Mesothelial cell of epicardium (in vitro differentiated cells): ENCODE results near the gene IL13. TPM values are rescaled to one million over a fixed set of nuclear protein-coding genes. Genes with fewer than 3 reads are reported as not detected.
A peak's percentile ranks its signal among the peaks of the same experiment; 100 is the strongest.

Experiments
- DNase-seq, 2 experiments: peaks; one replicate each; pipeline ENCODE4 v3.0.0; 2021; ENCODE audit warnings: low spot score in 2 of 2; ENCODE audit not compliant: unreplicated experiment in 2 of 2
- H3K27ac Mint-ChIP-seq: 2 replicates; pipeline ENCODE4 v1.8.0; 2021; ENCODE audit warnings: mixed read lengths
- H3K27me3 Mint-ChIP-seq: 2 replicates; pipeline ENCODE4 v1.8.0; 2021; ENCODE audit warnings: low read depth, mixed read lengths
- H3K36me3 Mint-ChIP-seq: 2 replicates; pipeline ENCODE4 v1.8.0; 2021; ENCODE audit warnings: mixed read lengths
- H3K4me1 Mint-ChIP-seq: 2 replicates; pipeline ENCODE4 v1.8.0; 2021; ENCODE audit warnings: mixed read lengths
- H3K4me3 Mint-ChIP-seq: 2 replicates; pipeline ENCODE4 v1.8.0; 2021; ENCODE audit warnings: mild to moderate bottlenecking, moderate library complexity, mixed read lengths
- H3K9me3 Mint-ChIP-seq: 2 replicates; pipeline ENCODE4 v1.8.0; 2021; ENCODE audit warnings: mixed read lengths
- total RNA-seq: library from RNA; stranded (reverse); gene quantifications from 3 replicates; pipeline ENCODE4 v1.2.1, GENCODE V29; 2021
- TF ChIP-seq, protein P1 (sequence below): fragments of 200-600 bp; sonication (generic); IDR thresholded peaks from one replicate; pipeline ENCODE4 v1.5.0; 2021; ENCODE audit warnings: antibody characterized with exemption; ENCODE audit not compliant: unreplicated experiment

IL13 gene
- total RNA-seq, 1 donor from 2014 or later: 0.78 TPM

DNA sequence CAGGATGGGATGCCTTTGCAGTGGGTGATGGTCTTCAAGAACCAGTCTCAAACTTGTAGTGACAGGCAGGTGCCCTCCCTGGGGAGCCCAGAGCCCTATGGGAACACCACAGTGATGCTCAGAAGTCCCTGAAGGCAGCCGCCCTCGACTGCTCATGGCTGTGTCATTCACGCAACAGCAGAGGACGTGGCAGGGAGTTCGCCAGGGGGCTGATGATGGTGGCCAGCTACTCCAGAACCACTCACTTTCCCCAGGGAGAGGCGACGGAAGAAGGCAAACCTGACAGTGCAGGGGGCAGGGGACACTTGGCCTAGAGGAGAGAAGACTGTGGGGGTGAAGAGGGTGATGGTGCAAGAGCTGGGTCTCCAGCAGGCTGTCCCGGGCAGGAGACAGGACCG, 4.0 kb downstream of the IL13 start:
- Mint-ChIP-seq H3K9me3 (no peaks in the 10 kb centered on the region), H3K4me3 (no peak overlapping the region), H3K27ac (no peak overlapping the region)

DNA sequence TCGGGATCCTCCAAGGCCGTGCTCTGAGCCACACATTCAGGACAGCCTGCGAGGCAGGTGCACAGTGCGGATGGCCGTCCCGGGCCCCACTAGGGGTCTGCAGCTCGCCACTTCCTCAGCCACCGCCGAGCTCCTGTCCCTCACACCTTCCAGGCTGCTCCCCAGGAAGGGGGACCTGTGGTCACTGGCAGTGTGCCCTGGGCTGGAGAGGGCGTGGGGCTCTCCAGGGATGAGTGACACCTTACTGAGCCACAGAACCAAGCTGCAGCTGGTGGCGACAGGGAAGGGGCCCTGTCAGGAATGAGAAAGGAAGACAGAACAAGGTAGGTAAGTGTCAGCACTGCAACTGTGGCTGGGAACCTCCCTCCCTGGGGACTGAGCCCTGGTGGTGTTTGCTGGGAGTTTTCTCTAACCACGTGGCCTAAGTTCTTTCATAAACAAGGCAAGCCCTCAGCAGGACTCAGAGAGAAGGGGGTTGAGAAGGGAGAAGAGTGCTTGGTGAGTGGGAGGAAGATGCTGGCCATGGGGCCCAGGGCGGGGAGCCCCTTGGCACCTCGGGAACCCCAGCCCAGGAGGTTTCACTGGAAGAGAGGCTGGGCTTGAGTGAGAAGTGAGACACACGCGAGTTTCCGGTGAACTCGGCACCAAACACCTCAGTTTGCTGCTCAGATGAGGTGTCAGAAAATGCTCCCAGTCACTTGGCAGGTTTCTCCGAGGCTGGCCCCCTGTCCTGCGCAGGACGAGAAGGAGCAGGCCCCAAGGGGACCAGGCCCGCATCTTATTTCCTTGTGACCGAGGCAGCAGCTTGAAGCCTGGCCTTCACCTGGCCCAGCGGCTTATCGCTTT, 5.2 kb downstream of the IL13 start:
- no peak overlapping the region for H3K4me3 Mint-ChIP-seq
- H3K27me3 Mint-ChIP-seq: peaks cover 5% of the 10 kb centered on the region
- no peaks in the 10 kb centered on the region for H3K36me3 Mint-ChIP-seq
- H3K27ac Mint-ChIP-seq: no peak overlapping the region
- DNase-seq: no peak
- no peaks in the 10 kb centered on the region for H3K9me3 Mint-ChIP-seq
- TF ChIP-seq, protein P1, sequence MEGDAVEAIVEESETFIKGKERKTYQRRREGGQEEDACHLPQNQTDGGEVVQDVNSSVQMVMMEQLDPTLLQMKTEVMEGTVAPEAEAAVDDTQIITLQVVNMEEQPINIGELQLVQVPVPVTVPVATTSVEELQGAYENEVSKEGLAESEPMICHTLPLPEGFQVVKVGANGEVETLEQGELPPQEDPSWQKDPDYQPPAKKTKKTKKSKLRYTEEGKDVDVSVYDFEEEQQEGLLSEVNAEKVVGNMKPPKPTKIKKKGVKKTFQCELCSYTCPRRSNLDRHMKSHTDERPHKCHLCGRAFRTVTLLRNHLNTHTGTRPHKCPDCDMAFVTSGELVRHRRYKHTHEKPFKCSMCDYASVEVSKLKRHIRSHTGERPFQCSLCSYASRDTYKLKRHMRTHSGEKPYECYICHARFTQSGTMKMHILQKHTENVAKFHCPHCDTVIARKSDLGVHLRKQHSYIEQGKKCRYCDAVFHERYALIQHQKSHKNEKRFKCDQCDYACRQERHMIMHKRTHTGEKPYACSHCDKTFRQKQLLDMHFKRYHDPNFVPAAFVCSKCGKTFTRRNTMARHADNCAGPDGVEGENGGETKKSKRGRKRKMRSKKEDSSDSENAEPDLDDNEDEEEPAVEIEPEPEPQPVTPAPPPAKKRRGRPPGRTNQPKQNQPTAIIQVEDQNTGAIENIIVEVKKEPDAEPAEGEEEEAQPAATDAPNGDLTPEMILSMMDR: no peak
- peaks cover 30% of the 10 kb centered on the region for H3K4me1 Mint-ChIP-seq

More for the DNA sequence above, 4.0 kb downstream of the IL13 start:
- DNase-seq: no peak
- Mint-ChIP-seq H3K4me1 (peaks cover 30% of the 10 kb centered on the region), H3K36me3 (no peaks in the 10 kb centered on the region), H3K27me3 (peaks cover 16% of the 10 kb centered on the region)
- TF ChIP-seq, protein P1: no peak

DNA sequence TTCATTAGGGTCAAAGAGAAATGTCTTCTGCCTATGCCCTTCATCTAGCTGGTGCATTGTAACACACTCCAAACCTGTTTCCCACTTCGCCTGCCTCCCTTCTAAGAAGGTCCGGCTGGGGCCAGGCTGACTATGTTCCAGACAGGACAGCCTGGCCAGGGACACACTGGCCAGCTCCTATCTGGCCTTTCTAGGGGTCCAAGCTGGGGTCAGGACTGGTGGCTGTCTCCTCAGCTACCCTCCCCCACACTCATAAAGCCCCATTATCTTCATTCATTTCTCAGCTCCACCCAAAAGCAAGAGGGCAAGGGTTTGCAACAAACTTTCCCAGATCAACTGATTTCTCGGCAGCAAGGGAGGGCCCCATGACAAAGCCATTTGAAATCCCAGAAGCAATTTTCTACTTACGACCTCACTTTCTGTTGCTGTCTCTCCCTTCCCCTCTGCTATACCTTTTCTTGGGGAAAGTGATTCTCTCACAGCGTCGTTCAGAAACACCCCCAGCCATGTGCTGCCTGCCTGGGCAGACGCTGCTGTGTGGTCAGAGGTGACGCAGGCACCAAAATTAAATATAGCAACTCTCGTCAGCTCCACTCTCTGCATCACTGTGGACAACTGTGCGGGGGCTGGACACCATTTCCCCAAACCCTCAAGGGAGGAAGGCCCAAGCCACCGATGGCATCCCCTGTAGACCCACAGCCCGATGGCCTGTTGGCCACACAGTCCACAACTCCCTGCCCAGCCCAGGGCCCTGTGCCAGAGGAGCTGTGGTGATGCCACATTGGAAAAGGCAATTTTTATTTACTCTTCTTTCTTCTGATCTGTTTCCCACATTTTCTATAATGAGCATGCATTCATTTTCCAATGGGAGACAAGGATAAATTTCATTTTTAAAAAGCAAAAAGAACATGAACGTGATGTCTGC, 6.1 kb downstream of the IL13 start:
- Mint-ChIP-seq H3K4me1 (peaks cover 30% of the 10 kb centered on the region), H3K36me3 (no peaks in the 10 kb centered on the region), H3K4me3 (no peak overlapping the region), H3K27me3 (peaks cover 2% of the 10 kb centered on the region), H3K27ac (peak overlapping the region; percentile 13), H3K9me3 (no peaks in the 10 kb centered on the region)
- no peak for DNase-seq
- TF ChIP-seq, protein P1: no peak

DNA sequence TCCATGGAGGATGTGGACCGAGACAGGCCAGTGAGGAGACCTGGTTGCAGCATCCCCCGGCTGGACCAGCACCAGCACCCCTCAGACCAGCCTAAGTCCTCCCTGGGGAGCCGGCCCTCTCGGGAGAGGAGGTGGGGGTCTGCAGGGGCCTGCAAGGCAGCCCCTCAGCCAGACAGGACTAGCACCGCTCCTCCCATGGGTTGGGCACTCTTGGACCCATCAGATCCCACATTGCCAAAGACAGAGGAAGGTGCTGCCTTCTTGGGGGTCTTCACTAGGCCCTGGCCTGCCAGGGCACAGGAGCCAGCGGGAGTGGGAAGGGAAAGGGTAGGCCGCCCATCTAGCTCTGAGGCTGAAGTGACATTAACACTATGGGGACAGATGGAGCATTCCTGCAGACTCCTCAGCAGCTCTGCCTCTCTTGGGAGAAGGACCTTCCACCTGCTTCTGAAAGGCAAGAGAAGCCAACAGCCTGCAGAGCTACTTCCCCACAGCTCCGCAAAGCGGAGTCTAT, 6.8 kb downstream of the IL13 start:
- Mint-ChIP-seq H3K27ac (no peak overlapping the region), H3K27me3 (peaks cover 2% of the 10 kb centered on the region), H3K4me3 (no peak overlapping the region), H3K4me1 (peaks cover 30% of the 10 kb centered on the region), H3K9me3 (no peaks in the 10 kb centered on the region), H3K36me3 (no peaks in the 10 kb centered on the region)
- TF ChIP-seq, protein P1: no peak
- no peak for DNase-seq

DNA sequence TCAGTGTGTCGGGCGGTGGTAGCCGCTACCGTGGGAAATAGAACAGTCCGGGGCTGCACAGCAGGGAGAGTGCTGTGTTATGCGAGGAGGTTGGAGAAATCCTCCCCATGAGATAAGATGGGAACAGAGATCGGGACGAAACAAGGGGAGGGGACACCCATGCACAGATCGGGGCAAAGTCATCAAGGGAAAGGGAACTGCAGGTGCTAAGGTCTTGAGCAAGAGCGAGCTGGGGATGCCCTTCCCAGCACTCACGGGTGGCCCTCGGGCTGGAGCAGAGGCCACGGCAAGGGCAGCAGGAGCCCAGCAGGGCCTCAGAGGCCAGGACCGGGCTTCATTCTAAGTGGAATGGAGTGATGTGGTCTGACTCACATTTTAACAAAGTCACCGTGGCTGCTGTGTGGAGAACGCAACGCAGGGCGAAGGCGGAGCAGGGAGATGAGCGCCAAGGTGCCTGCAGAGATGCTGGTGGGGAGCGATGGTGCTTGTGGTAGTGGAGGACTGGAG, 7.7 kb downstream of the IL13 start:
- Mint-ChIP-seq H3K4me3 (no peak overlapping the region), H3K9me3 (no peaks in the 10 kb centered on the region)

More for the DNA sequence above, 7.7 kb downstream of the IL13 start:
- Mint-ChIP-seq H3K27ac (no peak overlapping the region), H3K4me1 (peaks cover 22% of the 10 kb centered on the region), H3K27me3 (peaks cover 2% of the 10 kb centered on the region), H3K36me3 (no peaks in the 10 kb centered on the region)
- TF ChIP-seq, protein P1: no peak
- DNase-seq: no peak
